ENCODE data around the gene BCAS3. TPM values are rescaled to one million over a fixed set of nuclear protein-coding genes. Genes with fewer than 3 reads are reported as not detected.

The BCAS3 gene
- total RNA-seq, 4 donors from 2014 or later: 41.0 to 81.4 (median 45.6) TPM

DNA sequence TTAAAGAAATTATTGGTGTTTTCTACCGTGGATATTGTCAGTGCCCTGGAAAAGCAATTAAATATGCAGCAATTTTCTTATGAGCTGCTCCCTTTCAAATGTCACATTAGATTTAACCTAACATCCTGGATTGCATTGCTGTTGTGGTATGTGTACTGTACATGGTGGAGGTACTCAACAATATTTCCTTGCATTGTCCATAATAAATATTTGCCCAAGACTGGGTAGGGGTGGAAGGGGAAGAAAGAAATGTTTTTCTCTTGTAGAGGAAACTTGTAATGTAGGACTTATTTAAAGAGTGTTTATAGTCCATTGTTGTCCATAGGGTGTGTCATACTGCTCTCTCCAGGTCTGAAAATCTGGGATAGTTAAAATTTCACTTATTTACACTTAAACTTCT is 375.8 kb downstream of the BCAS3 start:
- Histone ChIP-seq H3K9me3 (no peaks in the 10 kb centered on the region), H3K27ac (no peak overlapping the region), H3K36me3 (no peaks in the 10 kb centered on the region), H3K27me3 (no peaks in the 10 kb centered on the region), H3K4me1 (no peaks in the 10 kb centered on the region), H3K4me3 (no peak overlapping the region)
- no peak for DNase-seq (ENCODE audit: low spot score in 2 of 2)
- TF ChIP-seq POLR2AphosphoS5 (IDR thresholded peaks at IDR 0.05): no peak
- TF ChIP-seq, protein P1, sequence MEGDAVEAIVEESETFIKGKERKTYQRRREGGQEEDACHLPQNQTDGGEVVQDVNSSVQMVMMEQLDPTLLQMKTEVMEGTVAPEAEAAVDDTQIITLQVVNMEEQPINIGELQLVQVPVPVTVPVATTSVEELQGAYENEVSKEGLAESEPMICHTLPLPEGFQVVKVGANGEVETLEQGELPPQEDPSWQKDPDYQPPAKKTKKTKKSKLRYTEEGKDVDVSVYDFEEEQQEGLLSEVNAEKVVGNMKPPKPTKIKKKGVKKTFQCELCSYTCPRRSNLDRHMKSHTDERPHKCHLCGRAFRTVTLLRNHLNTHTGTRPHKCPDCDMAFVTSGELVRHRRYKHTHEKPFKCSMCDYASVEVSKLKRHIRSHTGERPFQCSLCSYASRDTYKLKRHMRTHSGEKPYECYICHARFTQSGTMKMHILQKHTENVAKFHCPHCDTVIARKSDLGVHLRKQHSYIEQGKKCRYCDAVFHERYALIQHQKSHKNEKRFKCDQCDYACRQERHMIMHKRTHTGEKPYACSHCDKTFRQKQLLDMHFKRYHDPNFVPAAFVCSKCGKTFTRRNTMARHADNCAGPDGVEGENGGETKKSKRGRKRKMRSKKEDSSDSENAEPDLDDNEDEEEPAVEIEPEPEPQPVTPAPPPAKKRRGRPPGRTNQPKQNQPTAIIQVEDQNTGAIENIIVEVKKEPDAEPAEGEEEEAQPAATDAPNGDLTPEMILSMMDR (IDR thresholded peaks at IDR 0.05): no peak
- no peak for TF ChIP-seq POLR2A (IDR thresholded peaks at IDR 0.05)
- no peak for TF ChIP-seq EP300 (IDR thresholded peaks at IDR 0.05)
- WGBS: 80% methylated on average over 1 of the region's 1 CpG

DNA sequence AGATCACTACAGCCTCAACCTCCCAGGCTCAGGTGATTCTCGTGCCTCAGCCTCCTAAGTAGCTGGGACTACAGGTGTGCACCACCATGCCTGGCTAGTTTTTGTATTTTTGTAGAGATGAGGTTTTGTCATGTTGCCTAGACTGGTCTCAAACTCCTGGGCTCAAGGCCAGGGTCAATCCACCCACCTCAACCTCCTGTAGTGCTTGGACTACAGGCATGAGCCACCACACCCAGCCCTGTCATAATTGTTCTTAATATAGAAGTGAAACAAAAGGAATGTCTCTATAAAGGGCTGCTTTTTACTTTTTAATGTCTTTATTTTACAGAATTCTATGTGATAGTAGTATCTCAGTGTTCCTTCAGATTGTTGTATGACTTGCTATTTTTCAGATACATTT is 376.8 kb downstream of the BCAS3 start:
- no peaks in the 10 kb centered on the region for H3K9me3 ChIP-seq
- H3K27me3 ChIP-seq: no peaks in the 10 kb centered on the region
- no peak overlapping the region for H3K27ac ChIP-seq
- no peak overlapping the region for H3K4me3 ChIP-seq
- H3K36me3 ChIP-seq: no peaks in the 10 kb centered on the region
- H3K4me1 ChIP-seq: no peaks in the 10 kb centered on the region
- 100% methylated on average over 1 of the region's 1 CpG for WGBS
- no peak for DNase-seq (ENCODE audit: low spot score in 2 of 2)
- TF ChIP-seq, protein P1 (IDR thresholded peaks at IDR 0.05): no peak

DNA sequence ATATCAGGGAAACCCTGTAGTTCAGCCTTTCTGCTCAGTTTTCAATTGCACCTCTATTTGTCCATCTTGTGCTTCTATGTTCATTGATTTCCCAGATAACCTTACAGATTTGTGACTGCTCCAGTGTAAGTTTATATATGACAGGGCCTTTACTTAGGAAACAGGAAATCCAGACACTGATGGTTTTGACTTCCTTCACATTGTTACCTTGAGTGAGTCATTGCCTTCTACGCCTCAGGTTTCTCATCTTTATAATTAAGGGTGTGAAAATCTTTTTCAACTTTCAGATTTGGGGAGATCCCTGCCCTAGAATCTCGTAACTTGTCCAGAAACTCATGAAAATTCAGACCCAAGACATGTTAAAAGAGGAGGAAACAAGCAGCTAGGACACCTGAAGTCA is 379.6 kb downstream of the BCAS3 start:
- DNase-seq (ENCODE audit: low spot score in 2 of 2): no peak

DNA sequence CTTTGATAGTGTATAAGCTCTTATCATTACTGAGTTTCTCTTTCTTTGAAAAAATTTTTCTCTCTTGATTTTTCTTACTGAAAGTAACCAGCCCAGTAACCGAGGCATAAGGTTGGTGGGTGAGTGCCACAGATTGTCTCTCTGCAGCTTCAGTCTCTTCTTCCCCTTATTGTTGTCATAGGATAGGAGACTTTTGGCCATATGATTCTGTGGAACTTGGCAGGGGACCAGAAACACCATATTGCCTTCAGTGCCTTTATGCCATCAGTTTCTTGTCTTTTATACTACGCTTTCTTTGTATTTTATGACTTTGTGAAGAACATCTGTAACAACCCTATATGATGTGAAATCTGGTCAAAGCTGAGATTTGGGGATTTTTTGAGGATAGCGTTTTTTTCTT is 380.4 kb downstream of the BCAS3 start:
- H3K27ac ChIP-seq: no peak overlapping the region

More for the DNA sequence above, 379.6 kb downstream of the BCAS3 start:
- no peaks in the 10 kb centered on the region for H3K4me1 ChIP-seq
- no peak overlapping the region for H3K27ac ChIP-seq
- 84% methylated on average over 2 of the region's 2 CpGs for WGBS
- H3K27me3 ChIP-seq: no peaks in the 10 kb centered on the region
- TF ChIP-seq, protein P1 (IDR thresholded peaks at IDR 0.05): no peak
- no peak for TF ChIP-seq POLR2AphosphoS5 (IDR thresholded peaks at IDR 0.05)
- TF ChIP-seq POLR2A (IDR thresholded peaks at IDR 0.05): no peak
- no peak for TF ChIP-seq EP300 (IDR thresholded peaks at IDR 0.05)
- no peaks in the 10 kb centered on the region for H3K9me3 ChIP-seq
- H3K4me3 ChIP-seq: no peak overlapping the region
- H3K36me3 ChIP-seq: no peaks in the 10 kb centered on the region

DNA sequence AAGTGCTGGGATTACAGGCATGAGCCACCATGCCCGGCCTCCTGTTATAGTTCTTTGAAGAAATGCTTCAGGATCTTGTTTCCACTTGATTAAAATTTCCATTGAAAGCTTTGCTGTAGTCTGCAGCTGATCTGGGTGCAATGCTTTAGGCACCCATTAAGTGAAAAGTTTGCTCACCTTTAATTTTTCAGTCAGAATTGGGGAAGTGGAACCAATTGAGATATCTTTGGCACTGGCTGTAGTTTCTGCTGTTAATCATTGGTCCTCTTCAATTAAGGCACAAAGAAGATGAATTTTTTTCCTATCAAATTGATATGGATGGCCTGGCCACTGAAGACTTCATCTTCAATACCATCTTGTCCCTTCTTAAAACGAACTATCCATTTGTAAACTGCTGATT is 385.9 kb downstream of the BCAS3 start:
- Histone ChIP-seq H3K4me3 (no peak overlapping the region), H3K9me3 (no peaks in the 10 kb centered on the region), H3K36me3 (no peaks in the 10 kb centered on the region), H3K27me3 (no peaks in the 10 kb centered on the region), H3K27ac (no peak overlapping the region), H3K4me1 (no peaks in the 10 kb centered on the region)
- no peak for DNase-seq (ENCODE audit: low spot score in 2 of 2)
- TF ChIP-seq, protein P1 (IDR thresholded peaks at IDR 0.05): no peak
- TF ChIP-seq EP300 (IDR thresholded peaks at IDR 0.05) (no peak), POLR2AphosphoS5 (IDR thresholded peaks at IDR 0.05) (no peak), POLR2A (IDR thresholded peaks at IDR 0.05) (no peak)
- WGBS: 90% methylated on average over 2 of the region's 2 CpGs

More for the DNA sequence above, 380.4 kb downstream of the BCAS3 start:
- H3K27me3 ChIP-seq: no peaks in the 10 kb centered on the region
- TF ChIP-seq, protein P1 (IDR thresholded peaks at IDR 0.05): no peak
- TF ChIP-seq EP300 (IDR thresholded peaks at IDR 0.05): no peak
- no peak for TF ChIP-seq POLR2A (IDR thresholded peaks at IDR 0.05)
- no peak for TF ChIP-seq POLR2AphosphoS5 (IDR thresholded peaks at IDR 0.05)
- H3K36me3 ChIP-seq: no peaks in the 10 kb centered on the region
- no peak for DNase-seq (ENCODE audit: low spot score in 2 of 2)
- no peak overlapping the region for H3K4me3 ChIP-seq
- WGBS: 88% methylated on average over 3 of the region's 3 CpGs
- no peaks in the 10 kb centered on the region for H3K4me1 ChIP-seq
- no peaks in the 10 kb centered on the region for H3K9me3 ChIP-seq
